Activated T-cell treated with anti-CD3 and anti-CD28 coated beads for 24 hours (primary cell): Measurements from ENCODE around the gene BAAT.
"Not testable (repeated sequence)": the region's sequence is repeated elsewhere in the genome, so short reads cannot be mapped to it uniquely, and the experiment has no call there.

ENCODE experiments used
- DNase-seq: peaks from one replicate; pipeline ENCODE4 v3.0.0-alpha.2; 2020; ENCODE audit warnings: low read depth

The BAAT gene

GRCh38 chr9:101384873-101385536 lies at the start of gene BAAT:
BAAT (minus strand) TSS chr9:101385006; CDS start chr9:101371404, 13,602 bp downstream.
- not testable (repeated sequence) for DNase-seq

- no peak for DNase-seq
These were observed 48.4 kb upstream of the BAAT start for GRCh38 chr9:101433229-101433628.

GRCh38 chr9:101432740-101433139 lies 47.9 kb upstream of the BAAT start:
- no peak for DNase-seq

- DNase-seq, result no peak
These were observed 47.4 kb upstream of the BAAT start for GRCh38 chr9:101432171-101432570.

GRCh38 chr9:101429736-101430135 lies 44.9 kb upstream of the BAAT start:
- DNase-seq, result no peak

GRCh38 chr9:101428909-101429308 lies 44.1 kb upstream of the BAAT start:
- DNase-seq, result no peak

GRCh38 chr9:101427957-101428655 lies 43.3 kb upstream of the BAAT start:
- DNase-seq, result no peak

- DNase-seq, result no peak
These were observed 42.6 kb upstream of the BAAT start for GRCh38 chr9:101427358-101427757.

GRCh38 chr9:101421653-101422065 lies 36.9 kb upstream of the BAAT start:
- DNase-seq, result no peak

GRCh38 chr9:101419863-101420262 lies 35.1 kb upstream of the BAAT start:
- DNase-seq, result no peak

GRCh38 chr9:101418518-101419430 lies 34.0 kb upstream of the BAAT start:
- no peak for DNase-seq

- DNase-seq, result no peak
These were observed 33.2 kb upstream of the BAAT start for GRCh38 chr9:101417977-101418376.

GRCh38 chr9:101417389-101417788 lies 32.6 kb upstream of the BAAT start:
- DNase-seq, result no peak

- no peak for DNase-seq
These were observed 30.8 kb upstream of the BAAT start for GRCh38 chr9:101415578-101415977.

GRCh38 chr9:101414839-101415238 lies 30.0 kb upstream of the BAAT start:
- no peak for DNase-seq

GRCh38 chr9:101409079-101409477 lies 24.3 kb upstream of the BAAT start:
- DNase-seq, result no peak

- no peak for DNase-seq
These were observed 23.7 kb upstream of the BAAT start for GRCh38 chr9:101408374-101409078.

- DNase-seq, result no peak
These were observed 18.9 kb upstream of the BAAT start for GRCh38 chr9:101403516-101404285.

- no peak for DNase-seq
These were observed 15.3 kb upstream of the BAAT start for GRCh38 chr9:101400120-101400519.

- no peak for DNase-seq
These were observed 14.8 kb upstream of the BAAT start for GRCh38 chr9:101399643-101399970.

GRCh38 chr9:101398930-101399642 lies 14.3 kb upstream of the BAAT start:
- no peak for DNase-seq
